ENCODE data around the gene WSCD1.

Gene WSCD1

GRCh38 chr17:6163612-6164333, 93.6 kb downstream of the WSCD1 start:
- DNase-seq, result no peak

GRCh38 chr17:6164996-6165395, 94.8 kb downstream of the WSCD1 start:
- DNase-seq, result no peak

GRCh38 chr17:6165806-6166205, 95.6 kb downstream of the WSCD1 start:
- DNase-seq, result no peak

GRCh38 chr17:6166492-6167179, 96.5 kb downstream of the WSCD1 start:
- DNase-seq, result no peak

- no peak for DNase-seq
Measured at GRCh38 chr17:6168296-6168695, 98.1 kb downstream of the WSCD1 start.

- no peak for DNase-seq
Measured at GRCh38 chr17:6170349-6170748, 100.2 kb downstream of the WSCD1 start.

- DNase-seq, result no peak
Measured at GRCh38 chr17:6172642-6173330, 102.6 kb downstream of the WSCD1 start.

GRCh38 chr17:6173653-6174052, 103.5 kb downstream of the WSCD1 start:
- DNase-seq, result no peak
